Pancreas (tissue), 10 donors: ENCODE data around the gene EZH1. TPM values are rescaled to one million over a fixed set of nuclear protein-coding genes. Genes with fewer than 3 reads are reported as not detected.
A peak's percentile ranks its signal among the peaks of the same experiment; 100 is the strongest.

Experiments used
- ATAC-seq, 4 donors: fragments of 200-7000 bp; cut with Tn5 transposase; one replicate each; pipeline versions ENCODE4 v1.8.0 to v1.9.1; 2020; ENCODE audit warnings: mild to moderate bottlenecking in 4 of 4, moderate library complexity in 4 of 4
- DNase-seq, 6 donors: peaks; one replicate each; pipeline ENCODE4 v3.0.0-alpha.2; 2020
- FAIRE-seq: peaks from 2 replicates; lab custom pipeline; 2012; peaks lifted over from hg19 to GRCh38; lab: Jason Lieb, UNC
- H3K27ac ChIP-seq, 4 donors: fragments of 200-600 bp; sonication (generic); 1 replicate in 3 of 4; 2 replicates in 1 of 4; pipeline versions ENCODE4 v1.5.0 to v1.8.0; 2020
- H3K27me3 ChIP-seq, 4 donors: fragments of 200-600 bp; one replicate each; pipeline ENCODE4 v1.8.0; 2021
- H3K36me3 ChIP-seq, 3 donors: fragments of 200-600 bp; sonication (generic) in 1 of 3; one replicate each; pipeline versions ENCODE4 v1.5.0 to v1.8.0; 2020 to 2021
- H3K4me1 ChIP-seq, 3 donors: fragments of 200-600 bp; one replicate each; pipeline ENCODE4 v1.8.0; 2021
- H3K4me3 ChIP-seq, 4 donors: fragments of 200-600 bp; sonication (generic) in 2 of 4; one replicate each; pipeline versions ENCODE4 v1.5.0 to v1.8.0; 2020 to 2021
- H3K9me3 ChIP-seq, 4 donors: fragments of 200-600 bp; one replicate each; pipeline ENCODE4 v1.8.0; 2021
- WGBS, 2 donors: extraction: QIAGEN DNeasy Blood & Tissue Kit; methylation state at CpG; one replicate each; pipeline ENCODE4 v1.1.7; 2013; 5-methylcytosine and 5-hydroxymethylcytosine counted together
- intact Hi-C, 3 donors: fragments of 100-400 bp; cut with DNase I; formaldehyde crosslinking; loops; one replicate each; pipeline versions ENCODE4 v1.11.1 to v1.14.2; 2022
- polyA plus RNA-seq, 2 donors: library from polyadenylated mRNA; stranded (reverse); fragments of 200-250 nt; gene quantifications; one replicate each; pipeline ENCODE4 v1.2.3, GENCODE V29; 2013
- total RNA-seq, 6 donors: library from RNA; stranded (reverse); fragmentation: NEBNext Ultra II Directional in 4 of 6; extraction: Animal tissue kit (Norgen Biotek cat#: 25700) in 4 of 6; gene quantifications; one replicate each; pipeline versions ENCODE4 v1.2.1 to v1.2.4, GENCODE V29; 2021 to 2023
- TF ChIP-seq, protein P1 (sequence below), 4 donors: fragments of 200-600 bp; sonication (generic) in 3 of 4; IDR thresholded peaks; one replicate each; pipeline versions ENCODE4 v1.5.0 to v1.8.0; 2021; ENCODE audit warnings: antibody characterized with exemption in 4 of 4
- donor health status: healthy with polysubstance abuse.
- donor health status: DM: no; HTN: no; CAD: no; lungs with moderate emphysema.
- donor health status: DM: no; HTN: no; CAD: no.
- donor health status: control.
- donor health status: control.
- donor health status: Bipolar disorder and iron deficiency.
- donor health status: DM: yes; HTN: yes; CAD: no.
- donor health status: DM: no; HTN: no; CAD: no.
- donor health status: DM: no; HTN: no; CAD: no.
- donor health status: DM: yes; HTN: yes; CAD: no.

EZH1 gene
- total and polyA plus RNA-seq, 8 donors: 8.8 to 25.4 (median 15.5) TPM

DNA sequence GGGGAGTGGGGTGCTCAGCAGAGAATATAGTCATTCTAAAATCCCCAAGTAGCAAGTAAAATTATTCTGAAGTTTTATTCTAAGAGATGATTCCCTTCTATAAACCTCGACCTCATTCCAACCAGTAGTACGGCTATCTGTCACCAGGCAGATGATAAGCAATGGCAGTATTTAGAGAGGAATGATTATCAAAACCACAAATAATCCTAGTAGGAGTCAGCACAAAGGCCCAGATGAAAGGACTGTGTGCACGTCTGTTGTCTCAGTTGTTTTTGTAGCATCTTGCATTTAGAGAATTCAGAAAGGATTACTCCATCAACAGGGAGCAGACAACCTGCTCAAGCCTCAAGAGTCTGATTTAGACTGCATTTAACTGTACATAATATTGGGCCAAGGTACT, 21.2 kb downstream of the EZH1 start:
- intact Hi-C loops: loop anchor here in 1 of 3 donors (5.0 to 10.0 kb wide), 2 partner anchors 39 to 101 kb away; partner anchors contain the start of genes BECN1 and RAMP2
- Histone ChIP-seq H3K27ac (no peak overlapping the region), H3K4me1 (no peaks in the 10 kb centered on the region), H3K27me3 (no peaks in the 10 kb centered on the region), H3K36me3 (peaks cover 8 to 51% (median 27%) of the 10 kb centered on the region in 3 donors), H3K4me3 (no peak overlapping the region), H3K9me3 (no peaks in the 10 kb centered on the region)
- FAIRE-seq (no peak), ATAC-seq (no peak), DNase-seq (no peak)
- TF ChIP-seq, protein P1, sequence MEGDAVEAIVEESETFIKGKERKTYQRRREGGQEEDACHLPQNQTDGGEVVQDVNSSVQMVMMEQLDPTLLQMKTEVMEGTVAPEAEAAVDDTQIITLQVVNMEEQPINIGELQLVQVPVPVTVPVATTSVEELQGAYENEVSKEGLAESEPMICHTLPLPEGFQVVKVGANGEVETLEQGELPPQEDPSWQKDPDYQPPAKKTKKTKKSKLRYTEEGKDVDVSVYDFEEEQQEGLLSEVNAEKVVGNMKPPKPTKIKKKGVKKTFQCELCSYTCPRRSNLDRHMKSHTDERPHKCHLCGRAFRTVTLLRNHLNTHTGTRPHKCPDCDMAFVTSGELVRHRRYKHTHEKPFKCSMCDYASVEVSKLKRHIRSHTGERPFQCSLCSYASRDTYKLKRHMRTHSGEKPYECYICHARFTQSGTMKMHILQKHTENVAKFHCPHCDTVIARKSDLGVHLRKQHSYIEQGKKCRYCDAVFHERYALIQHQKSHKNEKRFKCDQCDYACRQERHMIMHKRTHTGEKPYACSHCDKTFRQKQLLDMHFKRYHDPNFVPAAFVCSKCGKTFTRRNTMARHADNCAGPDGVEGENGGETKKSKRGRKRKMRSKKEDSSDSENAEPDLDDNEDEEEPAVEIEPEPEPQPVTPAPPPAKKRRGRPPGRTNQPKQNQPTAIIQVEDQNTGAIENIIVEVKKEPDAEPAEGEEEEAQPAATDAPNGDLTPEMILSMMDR (IDR thresholded peaks at IDR 0.05): no peak
- 58 to 64% methylated on average over 3 of the region's 3 CpGs for WGBS, 2 donors

DNA sequence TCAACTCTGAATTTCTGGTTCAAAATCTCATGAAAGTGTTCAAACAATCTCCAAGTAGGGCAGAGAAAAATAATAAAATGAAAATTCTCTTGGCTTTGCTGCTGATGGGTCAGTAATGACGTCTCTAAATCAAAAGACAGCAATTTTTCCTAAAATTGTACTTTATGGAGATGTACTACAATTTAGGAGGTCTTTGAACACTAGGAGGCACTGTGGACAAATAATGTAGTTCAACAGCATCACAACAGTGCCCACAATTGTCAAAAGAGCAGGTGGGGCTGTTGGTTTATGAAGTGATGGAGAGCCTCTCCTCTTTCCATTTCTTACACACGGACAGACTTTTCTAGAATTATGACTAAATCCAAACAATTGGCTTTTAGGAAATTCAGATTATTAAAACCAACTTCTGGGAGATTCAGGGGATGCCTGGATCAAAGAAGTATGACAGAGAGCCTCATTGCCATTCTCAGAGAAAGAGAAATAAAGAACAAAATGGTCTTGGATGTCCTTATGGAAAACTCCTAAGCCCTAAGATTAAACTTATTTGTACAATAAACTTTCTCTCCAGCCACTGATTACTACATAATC, 23.8 kb downstream of the EZH1 start:
- DNase-seq (peak in 2 of 6 donors; percentile 24), ATAC-seq (peak; percentile 69 to 94 (median 90)), FAIRE-seq (peak; percentile 34)
- TF ChIP-seq, protein P1 (IDR thresholded peaks at IDR 0.05): peak in 3 of 4 donors; percentile 39 to 49 (median 42)
- Histone ChIP-seq H3K36me3 (peaks cover 8 to 67% (median 31%) of the 10 kb centered on the region in 3 donors), H3K27ac (no peak overlapping the region), H3K9me3 (no peaks in the 10 kb centered on the region), H3K4me3 (no peak overlapping the region), H3K4me1 (no peaks in the 10 kb centered on the region), H3K27me3 (no peaks in the 10 kb centered on the region)
- intact Hi-C loops: loop anchor here in 1 of 3 donors (5.0 to 10.0 kb wide), 2 partner anchors 41 to 104 kb away; partner anchors contain the start of genes BECN1 and RAMP2
- WGBS, 2 donors: 11 to 12% methylated on average over 2 of the region's 2 CpGs

DNA sequence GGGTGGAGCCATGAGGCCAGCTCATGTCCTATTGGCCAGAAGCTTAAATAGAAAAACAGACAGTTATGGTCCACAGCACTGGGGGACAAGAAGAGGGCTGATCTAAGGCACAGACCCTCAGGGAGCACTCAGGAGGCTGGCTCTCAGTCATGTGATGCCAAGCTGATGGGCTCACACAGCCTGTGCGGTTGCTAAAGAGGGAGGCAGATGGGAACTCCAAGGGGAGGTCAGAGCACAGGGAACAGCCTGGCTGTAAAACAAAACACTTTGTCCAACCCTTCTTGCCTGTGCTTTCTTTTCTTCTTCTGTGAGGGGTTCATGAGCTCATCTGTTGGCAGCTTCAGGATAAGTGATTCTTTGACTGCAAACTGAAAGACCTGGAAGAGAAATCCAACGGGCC, 35.3 kb downstream of the EZH1 start:
- no peak overlapping the region for H3K4me3 ChIP-seq
- intact Hi-C loops: loop anchor here in 1 of 3 donors (10.0 kb wide), 1 partner anchor 115 kb away; the partner anchor contains the start of gene BECN1
- no peaks in the 10 kb centered on the region for H3K27me3 ChIP-seq
- WGBS, 2 donors: 74 to 78% methylated on average over 2 of the region's 2 CpGs
- H3K9me3 ChIP-seq: no peaks in the 10 kb centered on the region
- TF ChIP-seq, protein P1 (IDR thresholded peaks at IDR 0.05): no peak
- peaks cover 2 to 73% (median 40%) of the 10 kb centered on the region in 3 donors for H3K36me3 ChIP-seq
- FAIRE-seq (no peak), DNase-seq (no peak), ATAC-seq (no peak)
- H3K4me1 ChIP-seq: no peaks in the 10 kb centered on the region
- H3K27ac ChIP-seq: no peak overlapping the region

DNA sequence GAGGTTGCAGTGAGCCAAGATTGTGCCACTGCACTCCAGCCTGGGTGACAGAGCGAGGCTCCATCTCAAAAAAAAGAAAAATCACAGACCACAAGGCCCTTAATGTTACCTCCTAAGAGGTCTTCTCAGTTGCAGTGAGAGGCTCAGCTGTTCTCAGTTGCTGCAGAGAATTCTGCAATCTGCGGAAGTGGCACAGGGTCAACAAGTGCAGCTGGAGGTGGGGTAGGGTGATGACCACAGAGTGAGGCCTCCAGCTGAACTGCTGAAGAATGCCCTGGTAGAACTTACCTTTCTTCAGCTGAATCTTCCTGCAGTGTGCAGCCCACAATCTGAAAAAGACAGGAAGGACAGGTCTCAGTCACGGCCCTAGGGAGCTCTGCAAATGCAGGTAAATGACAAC, 36.3 kb downstream of the EZH1 start:
- ATAC-seq (no peak), FAIRE-seq (no peak), DNase-seq (no peak)
- peaks cover 2 to 82% (median 42%) of the 10 kb centered on the region in 3 donors for H3K36me3 ChIP-seq
- TF ChIP-seq, protein P1 (IDR thresholded peaks at IDR 0.05): no peak
- H3K27me3 ChIP-seq: no peaks in the 10 kb centered on the region
- 97% methylated on average over 3 of the region's 3 CpGs for WGBS, 2 donors
- H3K27ac ChIP-seq: no peak overlapping the region
- H3K9me3 ChIP-seq: no peaks in the 10 kb centered on the region
- intact Hi-C loops: loop anchor here in 1 of 3 donors (10.0 kb wide), 1 partner anchor 116 kb away; the partner anchor contains the start of gene BECN1
- no peak overlapping the region for H3K4me3 ChIP-seq
- H3K4me1 ChIP-seq: no peaks in the 10 kb centered on the region

DNA sequence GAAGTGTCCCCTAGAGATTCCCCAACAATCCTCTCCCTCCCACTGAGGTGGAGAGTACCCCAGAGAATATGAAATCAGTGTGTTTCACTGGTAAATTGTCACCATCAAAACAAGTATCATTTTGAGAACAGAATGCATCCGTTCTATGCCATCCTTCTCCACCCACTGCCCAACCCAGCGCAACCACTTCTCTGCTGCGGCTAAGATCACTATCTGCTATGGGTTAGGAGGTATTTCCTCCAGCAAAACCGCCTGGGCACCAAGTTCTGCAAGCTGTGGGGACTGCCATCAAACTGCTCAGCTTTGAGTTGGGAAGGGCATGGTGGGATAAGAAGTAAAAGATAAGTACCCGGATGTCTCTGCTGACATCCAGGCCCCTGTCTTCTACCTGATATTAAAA, 38.1 kb downstream of the EZH1 start:
- Histone ChIP-seq H3K27ac (no peak overlapping the region), H3K9me3 (no peaks in the 10 kb centered on the region), H3K4me1 (no peaks in the 10 kb centered on the region), H3K4me3 (no peak overlapping the region), H3K36me3 (peaks cover 2 to 79% (median 41%) of the 10 kb centered on the region in 3 donors), H3K27me3 (no peaks in the 10 kb centered on the region)
- DNase-seq (no peak), FAIRE-seq (no peak), ATAC-seq (no peak)
- 84 to 90% methylated on average over 5 of the region's 5 CpGs for WGBS, 2 donors
- intact Hi-C loops: loop anchor here in 1 of 3 donors (10.0 kb wide), 1 partner anchor 118 kb away; the partner anchor contains the start of gene BECN1
- TF ChIP-seq, protein P1 (IDR thresholded peaks at IDR 0.05): no peak
